ENCODE measurements around the gene SLC37A1.

The SLC37A1 gene

DNA sequence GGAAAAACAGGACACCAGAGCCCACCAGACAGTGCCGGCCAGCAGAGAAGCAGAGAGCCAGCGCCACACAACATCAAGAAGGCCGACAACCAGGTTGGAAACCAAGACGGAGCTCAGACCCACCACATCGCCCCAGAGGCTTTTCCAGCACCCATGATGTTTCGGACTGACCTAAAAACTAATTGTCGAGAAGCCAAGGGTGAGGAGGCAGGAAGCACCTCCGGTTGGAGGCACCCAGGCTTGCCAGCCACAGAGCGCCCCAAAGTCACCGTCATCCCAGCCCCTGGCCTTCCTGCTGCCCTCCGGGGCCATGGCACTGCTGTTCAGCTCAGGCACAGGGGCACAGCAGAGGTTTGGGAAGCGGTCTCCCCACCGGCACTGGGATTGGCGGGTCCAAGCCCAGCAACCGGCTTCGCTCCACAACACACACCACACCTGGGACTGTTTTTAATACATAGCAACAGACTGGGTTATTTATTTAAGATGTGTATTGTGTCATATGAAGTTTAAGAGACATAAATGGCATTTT lies 67.2 kb downstream of the SLC37A1 start:
- no peak for DNase-seq

DNA sequence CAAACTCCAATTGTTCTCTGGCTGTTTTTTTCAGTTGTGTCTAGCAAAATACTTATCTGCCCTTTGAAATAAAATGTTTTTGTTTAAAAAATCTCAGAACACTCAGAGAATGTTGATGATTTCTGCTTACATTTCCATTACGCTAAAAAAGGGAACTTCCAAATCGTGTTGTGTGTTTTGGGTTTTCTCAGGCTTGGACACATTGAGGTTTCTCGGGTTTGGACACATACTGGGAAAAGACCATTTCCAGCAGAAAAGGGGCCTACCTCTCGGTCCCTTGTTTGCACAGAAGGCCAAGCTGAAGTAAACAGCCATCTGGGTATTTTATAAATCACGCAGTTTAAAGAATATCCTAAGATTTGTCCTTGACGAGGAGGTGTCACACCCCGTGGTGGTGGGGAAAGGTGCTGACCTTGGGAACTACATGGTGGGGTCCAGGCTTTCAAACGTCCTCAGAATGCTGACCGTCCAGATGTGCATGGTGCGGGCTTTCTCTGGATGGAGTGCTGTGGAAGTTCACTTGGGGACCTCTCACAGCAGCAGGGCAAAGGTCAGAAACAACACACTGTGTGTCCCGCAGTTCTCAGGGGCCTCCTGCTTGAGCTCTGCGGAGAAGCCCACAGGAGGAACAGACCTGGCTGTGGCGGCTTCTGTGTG lies 67.8 kb downstream of the SLC37A1 start:
- DNase-seq, result no peak

DNA sequence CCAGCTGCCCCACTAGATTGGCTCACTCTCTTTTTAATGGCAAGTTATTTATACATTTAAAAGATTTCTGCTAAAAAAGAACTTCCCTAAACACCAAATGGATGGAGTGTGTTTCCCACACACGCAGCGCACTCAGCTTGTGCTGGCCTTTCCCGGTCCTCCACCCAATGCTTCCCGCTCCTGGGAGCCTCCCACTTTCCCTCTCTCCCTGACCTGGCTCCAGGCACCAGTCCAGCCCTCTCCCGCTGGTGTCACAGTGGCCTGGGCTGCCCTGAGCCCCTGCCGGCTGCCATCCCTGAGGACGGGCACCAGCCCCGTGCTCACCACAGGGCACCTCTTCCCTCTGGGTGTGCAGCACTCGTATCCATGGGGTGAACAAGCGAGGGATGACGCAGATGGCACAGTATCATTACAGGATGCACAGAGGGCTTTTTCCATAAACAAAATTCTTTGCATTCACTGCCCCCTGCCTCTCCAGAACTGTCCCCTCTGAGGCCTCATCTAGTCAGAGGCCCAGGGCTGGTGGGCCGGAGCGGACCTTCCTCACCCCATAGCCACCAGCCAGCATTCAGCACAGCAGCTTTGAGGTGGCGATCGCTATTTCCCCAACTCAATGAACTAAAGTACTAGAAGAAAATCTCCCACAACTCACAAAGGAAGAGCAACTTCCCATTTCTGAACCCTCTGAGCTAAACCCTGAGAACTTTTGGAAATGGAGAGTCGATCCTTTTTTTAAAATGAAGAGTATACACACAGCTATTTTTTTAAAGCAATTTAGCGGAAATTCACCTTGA lies 68.5 kb downstream of the SLC37A1 start:
- DNase-seq, result no peak

GRCh38 chr21:42582787-42583476 lies 69.3 kb downstream of the SLC37A1 start:
- no peak for DNase-seq

GRCh38 chr21:42583477-42584295 lies 70.0 kb downstream of the SLC37A1 start:
- DNase-seq, result no peak

GRCh38 chr21:42584296-42584641 lies 70.6 kb downstream of the SLC37A1 start:
- no peak for DNase-seq

DNA sequence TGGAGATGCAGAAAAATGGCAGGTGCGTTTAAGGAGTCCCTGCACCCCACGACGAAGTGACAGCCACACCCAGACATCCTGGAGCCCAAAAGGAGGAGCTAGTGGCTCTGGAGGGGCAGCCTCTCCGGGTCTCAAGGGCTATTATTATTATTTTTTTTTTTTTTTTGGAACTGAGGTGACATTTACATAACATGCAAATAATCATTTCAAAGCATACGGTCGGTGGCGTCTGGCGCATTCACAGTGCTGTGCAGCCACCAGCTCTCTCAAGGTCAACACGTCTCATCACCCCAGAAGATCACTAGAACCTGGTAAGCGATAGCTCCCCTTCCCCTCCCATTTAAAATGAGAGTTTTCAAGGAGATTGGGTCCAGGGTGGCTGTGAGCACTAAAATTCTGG lies 72.2 kb downstream of the SLC37A1 start:
- no peak for DNase-seq

DNA sequence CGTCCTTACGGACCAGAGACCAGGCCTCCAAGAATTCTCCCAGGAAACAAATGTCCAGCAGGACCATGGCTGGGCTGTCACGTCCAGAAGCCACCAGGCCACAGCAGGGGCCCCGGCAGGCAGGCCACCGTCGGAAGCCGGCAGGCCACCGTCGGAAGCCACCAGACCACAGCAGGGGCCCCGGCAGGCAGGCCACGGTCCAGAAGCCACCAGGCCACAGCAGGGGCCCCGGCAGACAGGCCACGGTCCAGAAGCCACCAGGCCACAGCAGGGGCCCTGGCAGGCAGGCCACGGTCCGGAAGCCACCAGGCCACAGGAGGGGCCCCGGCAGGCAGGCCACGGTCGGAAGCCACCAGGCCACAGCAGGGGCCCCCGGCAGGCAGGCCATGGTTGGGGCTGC lies 72.8 kb downstream of the SLC37A1 start:
- no peak for DNase-seq

- DNase-seq, result no peak
Measured at GRCh38 chr21:42587036-42587435, 73.4 kb downstream of the SLC37A1 start.

- DNase-seq, result no peak
Measured at GRCh38 chr21:42590431-42591131, 76.9 kb downstream of the SLC37A1 start.

DNA sequence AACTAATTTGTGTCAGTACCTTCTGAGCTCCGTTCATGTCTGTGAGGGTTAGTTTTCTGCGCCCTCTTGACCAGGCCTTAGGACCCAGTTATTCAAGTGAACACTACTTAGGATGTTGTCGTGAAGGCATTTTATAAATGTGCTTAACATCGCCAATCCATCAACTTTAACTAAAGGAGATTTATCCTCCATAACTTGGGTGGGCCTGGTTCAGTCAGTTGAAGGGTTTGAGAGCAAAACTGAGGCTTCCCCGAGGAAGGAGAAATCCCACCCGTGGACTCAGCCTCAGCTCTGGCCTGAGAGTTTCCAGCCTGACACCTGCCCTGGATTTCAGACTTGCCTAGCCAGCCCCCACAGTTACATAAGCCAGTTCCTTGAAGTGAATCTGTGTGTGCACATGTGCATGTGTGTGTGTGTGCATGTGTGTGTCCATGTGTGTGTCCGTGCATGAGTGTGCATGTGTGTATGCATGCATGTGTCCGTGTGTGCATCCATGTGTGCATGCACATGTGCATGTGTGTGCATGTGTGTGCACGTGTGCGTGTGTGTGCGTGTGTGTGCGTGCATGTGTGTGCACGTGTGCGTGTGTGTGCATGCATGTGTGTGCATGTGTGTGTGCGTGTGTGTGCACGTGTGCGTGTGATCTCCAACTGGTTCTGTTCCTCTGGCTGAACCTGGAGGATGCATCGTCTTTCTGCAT lies 77.7 kb downstream of the SLC37A1 start:
- no peak for DNase-seq

- DNase-seq, result no peak
Measured at GRCh38 chr21:42592156-42592820, 78.6 kb downstream of the SLC37A1 start.

DNA sequence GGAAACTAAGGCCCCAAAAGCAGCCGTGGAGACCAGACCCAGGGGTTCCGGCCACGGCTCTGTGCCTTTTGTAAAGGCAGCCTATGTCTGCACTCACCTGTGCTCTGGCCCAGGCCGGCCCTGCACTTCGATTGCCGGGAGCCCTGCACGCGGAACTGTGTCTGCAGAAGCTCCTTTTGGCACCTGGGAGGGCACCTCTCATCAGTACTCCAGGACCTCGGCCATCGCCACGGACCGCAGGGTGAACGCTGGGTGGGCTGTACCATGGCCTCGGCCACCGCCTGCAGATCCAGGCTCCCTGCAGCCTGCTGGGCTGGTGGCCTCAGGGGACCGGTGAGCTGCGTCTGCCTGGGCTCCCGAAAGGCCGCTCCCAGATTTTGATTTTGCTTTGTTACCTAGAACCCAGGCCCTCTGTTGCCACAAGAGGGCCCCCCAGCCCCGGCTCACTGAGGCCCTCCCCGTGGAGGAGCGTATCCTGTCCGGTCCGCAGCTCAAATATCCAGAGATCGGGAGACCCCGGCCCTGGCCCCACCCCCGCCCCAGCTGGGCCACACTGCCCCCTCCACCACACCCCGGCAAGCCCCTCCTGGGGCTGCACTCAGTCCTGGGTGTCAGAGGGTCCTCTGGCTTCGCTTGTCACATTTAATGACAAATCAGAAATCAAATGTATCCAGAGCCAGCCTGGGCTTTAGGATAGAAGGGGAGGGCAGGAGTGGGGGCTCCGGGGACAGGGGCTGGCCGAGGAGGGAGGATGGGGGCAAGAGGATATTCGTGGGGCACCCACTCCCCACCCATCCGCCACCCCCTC lies 79.6 kb downstream of the SLC37A1 start:
- peak; percentile 57 for DNase-seq

- DNase-seq, result no peak
Measured at GRCh38 chr21:42594616-42595282, 81.1 kb downstream of the SLC37A1 start.

GRCh38 chr21:42595283-42596187 lies 81.9 kb downstream of the SLC37A1 start:
- no peak for DNase-seq

DNA sequence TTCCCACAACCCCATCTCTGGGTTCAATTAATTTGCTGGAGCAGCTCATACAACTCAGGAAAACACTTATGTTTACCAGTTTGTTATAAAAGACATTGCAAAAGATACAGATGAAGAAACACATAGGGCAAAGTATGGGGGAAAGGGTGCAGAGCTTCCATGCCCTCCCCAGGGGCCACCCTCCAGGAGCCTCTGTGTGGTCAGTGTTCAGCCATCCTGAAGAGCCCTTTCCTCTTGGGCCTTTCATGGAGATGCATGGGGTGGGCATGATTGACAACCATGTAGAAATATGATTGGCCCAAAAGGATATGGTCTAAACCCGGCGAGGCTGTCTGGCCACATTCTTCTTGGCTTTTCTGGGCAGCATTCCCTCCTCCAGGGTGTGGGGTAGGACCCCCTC lies 83.0 kb downstream of the SLC37A1 start:
- no peak for DNase-seq

DNA sequence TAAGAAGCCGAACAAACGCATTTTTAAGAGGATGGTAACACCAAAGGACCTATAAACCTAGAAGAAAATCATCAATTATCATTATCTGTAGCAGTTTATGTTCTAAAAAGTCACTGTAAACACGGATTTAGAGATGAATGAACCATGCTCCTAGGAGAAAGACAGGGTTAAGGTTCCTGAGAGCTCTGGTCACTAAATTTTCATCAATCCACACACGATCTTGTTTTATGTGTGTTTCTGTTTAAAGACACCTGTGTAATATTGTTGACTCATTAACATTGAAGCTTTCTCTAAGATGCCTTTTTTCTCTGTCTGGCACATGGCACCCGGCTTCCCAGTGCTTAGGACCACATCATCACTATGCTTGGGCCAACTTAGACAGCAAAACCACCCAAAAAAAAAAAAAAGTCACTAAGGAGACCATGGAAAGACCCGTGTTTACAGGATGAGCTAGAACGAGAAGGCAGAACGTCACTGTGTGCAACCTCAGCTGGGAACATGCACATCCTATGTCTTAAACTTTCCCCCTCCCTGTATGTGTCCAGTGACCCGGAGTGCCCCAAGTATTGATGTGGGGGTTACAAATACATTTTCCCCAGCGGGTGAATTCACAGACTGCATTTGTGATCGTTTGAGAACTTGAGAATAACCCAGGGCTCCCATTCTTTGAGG lies 84.0 kb downstream of the SLC37A1 start:
- DNase-seq, result no peak
